COLO668 (cell line): ENCODE measurements around the gene SLC9A2.

ENCODE experiments used
- DNase-seq: peaks from one replicate; lab custom pipeline; 2025; ENCODE audit not compliant: unreplicated experiment; lab: John Stamatoyannopoulos, UW

SLC9A2 gene

DNA sequence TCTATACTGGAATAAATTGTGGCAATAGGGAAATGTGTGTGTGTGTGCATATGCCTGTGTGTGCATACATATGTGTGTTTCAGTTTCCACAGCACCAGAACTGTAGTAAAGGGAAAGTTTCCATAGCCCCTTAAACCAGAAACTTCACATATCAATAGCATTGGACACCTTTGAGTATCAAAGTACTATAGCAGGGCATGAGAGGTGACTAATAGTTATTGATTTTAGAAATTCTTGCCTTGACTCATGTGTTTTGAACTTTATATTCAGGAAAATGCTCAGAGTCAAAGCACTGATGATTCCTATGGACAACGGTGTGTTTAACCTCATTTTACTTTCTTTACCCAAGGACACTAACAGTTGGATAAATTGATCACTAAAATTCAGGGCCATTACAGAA is 50.0 kb downstream of the SLC9A2 start:
- DNase-seq: no peak

DNA sequence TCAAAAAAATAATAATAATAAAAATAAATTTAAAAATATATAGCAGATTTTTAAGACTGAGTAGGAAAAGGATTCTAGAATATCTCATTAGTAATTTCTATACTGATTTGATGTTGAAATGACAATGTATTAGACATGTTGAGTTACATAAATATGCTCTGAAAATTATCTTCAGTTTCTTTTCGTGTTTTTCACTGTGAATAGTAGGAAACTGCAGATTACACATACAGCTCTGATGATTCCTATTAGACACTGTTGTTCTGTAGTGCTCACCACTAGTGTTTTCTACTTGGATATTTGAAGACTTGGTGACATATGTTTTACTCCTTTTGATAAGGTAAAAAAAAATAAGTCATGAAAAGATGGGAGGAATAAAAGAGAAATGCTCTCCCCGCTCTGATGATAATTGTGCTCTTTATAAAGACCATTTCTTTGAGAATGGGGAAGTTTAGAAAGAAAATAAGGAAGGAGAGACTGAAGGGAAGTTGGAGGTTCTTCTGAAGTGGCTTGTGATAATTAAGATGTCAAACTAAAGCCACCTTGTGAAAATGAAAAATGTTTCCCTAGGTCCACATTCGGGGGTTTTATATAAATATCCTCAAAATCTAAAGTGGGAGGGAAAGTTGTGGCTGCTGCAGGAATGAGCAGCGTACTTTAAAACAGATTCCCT is 52.9 kb downstream of the SLC9A2 start:
- no peak for DNase-seq

DNA sequence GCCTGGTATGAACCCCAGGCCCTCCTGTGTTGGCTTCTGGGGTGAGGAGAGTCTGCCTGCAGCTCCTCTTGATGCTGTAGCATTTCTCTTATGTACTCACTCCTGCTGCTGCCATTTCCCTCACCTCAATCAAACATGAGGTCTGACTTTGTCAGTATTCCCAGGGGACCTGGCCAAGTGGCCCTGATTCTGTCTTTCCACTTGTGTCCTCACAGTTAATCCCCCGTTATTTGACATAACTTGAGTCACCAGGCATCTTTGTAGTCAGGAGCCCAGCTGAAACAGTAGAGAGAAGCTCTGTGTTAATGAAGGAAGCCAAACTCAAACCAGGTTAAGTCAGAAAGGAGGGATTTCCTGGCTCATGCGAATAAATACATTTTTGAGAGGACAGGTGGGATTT is 55.0 kb downstream of the SLC9A2 start:
- DNase-seq: no peak

DNA sequence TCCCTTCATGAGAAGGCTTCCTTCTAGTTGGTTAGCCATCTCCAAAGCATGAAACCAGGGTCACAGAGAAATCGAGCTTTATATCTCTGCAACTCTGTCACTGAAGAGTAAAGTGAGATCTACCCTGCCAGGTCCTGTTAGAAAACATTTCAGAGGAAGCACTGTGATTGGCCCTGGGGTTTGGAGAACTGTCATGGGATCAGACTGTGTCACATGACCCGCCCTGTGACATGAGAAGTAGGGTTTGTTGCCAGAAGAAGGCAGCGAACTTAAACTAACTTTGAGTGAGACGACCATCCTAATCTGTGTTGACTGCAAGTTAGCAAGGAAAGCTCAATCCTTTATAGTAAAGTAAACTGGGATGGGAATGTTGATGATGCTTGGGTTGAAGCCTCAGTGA is 55.5 kb downstream of the SLC9A2 start:
- DNase-seq: no peak

DNA sequence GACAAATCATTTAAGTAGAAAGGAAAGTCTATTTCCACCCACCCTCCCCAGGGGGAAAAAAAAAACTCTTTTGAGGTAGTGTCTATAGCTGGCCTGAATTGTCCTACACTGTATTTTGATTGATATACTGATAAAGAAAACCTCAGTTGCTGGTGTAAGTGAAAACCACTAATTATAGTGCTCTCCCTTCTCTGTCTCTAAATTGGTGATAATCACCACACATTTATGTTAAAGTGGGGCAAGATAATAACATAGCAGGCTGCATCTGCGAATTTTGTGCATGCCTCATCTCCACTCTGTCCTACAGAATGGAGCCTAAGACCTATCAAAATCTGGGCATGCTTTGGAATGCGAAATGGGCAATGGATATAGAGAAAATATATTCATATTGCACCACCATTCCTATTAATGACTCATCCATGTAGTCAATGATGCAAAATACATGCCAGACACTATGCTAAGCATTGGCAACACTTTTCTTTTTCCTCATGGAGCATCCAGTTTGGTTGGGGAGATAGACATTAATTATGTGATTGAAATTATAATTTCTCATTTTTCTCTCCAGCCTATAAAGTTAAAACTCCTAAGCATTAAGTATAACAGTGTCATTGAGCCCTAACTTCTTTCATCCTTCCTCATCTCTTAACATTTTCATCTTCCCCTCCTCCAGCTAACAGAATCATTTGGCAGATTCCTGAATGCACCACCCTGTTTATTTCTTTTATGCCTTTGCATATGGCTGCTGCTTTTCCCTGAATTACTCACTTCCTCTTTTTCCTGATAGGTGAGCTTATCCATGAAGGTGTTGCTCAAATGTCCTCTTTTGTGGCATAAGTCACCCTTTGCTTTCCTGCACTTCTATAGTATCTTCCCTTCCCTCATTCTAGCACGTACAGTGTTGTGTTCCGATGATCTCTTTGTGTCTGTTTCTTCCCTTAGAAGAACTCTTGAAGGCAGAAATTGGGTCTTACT is 58.2 kb downstream of the SLC9A2 start:
- DNase-seq: no peak

DNA sequence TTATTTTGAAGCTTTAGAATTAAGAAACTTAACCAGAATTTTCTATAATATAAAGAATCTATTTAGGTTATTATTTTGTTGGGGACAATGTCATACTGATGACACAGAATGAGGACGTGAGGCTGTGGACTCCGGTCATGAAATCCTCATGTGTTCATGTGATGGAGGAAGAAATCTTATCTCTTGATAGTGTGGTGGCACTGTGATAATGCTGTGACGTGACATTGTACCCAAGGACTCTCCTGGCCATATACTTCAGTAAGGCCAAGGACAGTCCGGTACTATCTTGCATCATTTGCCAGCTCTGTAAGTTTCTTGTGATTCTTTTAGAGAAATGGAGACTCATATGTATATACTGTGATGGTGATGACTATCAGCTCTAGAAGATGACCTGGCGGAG is 59.1 kb downstream of the SLC9A2 start:
- no peak for DNase-seq

DNA sequence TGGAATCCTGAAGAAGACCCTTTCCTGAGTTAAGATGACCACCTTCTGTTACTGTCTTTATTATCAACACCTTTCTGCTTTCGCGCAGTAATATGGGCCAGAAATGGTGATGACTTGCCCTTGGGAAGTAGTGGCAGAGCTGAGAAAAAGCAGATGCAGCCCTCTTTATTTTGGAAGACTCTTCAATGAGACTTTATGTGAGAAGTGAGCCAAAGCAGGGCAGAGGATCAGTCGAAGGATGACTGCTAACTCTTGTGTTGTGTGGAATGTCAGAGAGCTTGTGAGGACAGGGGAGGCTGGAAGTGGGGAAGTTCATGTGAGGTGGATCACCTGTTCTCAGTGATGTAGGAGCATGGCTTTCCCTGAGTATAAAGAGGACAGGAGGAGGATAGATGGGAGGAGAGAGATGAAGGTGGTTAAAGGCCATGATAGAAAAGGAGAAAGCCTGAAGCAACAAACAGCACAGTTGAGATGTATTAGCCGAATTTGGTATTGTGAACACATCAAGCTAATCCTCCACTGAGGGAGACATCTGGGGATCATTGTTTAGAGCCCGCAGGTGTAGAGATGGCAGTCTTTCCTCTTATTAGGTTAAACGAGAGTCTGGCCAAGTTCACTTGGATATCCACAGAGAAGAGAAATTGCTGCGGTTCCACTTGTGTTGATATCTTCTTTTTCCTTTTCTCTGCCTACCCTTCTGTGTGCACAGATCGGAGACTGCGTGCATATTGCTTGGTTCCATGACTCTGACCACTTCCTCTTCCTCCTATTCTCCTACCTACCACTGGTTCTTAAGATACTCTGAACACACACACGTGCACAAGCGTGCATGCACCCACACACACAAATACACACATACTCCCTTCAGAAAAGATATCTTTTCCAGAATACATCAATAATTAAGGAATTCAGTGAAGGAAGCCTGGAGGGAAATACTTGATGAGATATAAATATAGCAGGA is 67.4 kb downstream of the SLC9A2 start:
- no peak for DNase-seq

DNA sequence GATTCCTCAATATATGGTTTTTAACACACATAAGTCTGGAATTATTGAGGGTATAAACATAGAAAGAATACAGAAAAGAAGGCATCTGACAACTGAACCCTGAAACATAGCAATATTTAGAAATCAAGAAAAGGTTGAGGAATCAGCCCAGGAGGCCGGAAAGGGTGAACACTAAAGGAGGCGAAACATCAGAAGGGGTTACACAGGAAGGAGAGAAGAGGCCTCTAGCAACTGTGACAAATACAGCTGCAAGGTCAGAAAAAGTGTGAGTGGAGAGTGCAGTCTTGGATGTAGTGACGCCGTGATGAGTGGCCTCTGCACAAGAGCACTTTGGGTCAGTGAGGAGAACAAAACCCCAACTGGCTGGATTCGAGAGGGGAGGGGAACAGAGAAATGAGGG is 70.7 kb downstream of the SLC9A2 start:
- no peak for DNase-seq

DNA sequence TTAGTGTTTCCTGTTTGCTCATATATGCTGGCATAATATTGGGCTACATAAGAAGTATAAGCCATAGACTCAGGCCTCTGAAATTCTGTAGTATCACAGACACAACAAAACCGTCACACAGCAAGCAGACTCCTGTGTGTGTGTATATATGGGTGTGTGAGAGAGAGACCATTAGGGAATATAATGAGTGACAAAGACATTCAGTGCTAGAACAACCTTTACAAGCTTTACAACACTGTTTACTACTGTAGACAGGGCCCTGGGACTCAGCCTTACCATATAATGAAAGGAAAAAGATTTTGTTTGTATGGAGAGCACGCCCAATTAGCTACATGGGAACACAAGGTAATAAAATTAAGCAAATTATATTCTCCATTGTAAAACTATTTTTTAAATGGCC is 77.1 kb downstream of the SLC9A2 start:
- no peak for DNase-seq

DNA sequence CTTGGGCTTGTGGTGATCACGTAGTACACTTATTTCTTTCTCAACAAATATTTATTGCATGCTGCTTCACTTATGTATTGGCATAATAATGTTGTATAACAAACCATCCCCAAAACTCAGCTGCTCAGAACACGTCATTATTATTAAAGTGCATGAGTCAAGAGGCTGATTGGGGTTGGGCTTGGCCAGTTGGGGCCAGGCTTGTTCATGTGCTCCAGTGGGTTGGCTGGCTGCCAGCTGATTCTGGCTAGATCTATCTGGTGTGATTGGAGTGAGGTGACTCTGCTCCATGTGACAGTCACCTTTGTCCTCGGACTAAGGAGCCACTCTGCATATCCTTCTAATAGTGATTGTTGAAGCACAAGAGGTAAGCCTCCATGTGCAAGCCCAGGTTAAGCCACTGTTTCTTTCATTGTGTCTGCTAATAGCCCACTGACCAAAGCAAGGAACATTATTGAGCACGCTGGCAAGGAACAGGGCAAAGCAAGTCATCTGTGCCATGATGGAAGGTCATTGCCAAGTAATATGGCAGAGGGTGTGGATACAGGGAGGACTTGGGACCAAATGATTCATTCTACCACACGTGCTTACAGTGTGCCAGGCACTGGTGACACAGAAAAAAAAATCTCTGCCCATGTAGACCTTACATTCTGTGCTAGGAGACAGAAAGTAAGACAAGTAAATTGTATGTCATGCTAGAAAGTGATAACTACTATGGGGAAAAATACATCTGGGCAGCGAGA is 79.2 kb downstream of the SLC9A2 start:
- peak; percentile 93 for DNase-seq

DNA sequence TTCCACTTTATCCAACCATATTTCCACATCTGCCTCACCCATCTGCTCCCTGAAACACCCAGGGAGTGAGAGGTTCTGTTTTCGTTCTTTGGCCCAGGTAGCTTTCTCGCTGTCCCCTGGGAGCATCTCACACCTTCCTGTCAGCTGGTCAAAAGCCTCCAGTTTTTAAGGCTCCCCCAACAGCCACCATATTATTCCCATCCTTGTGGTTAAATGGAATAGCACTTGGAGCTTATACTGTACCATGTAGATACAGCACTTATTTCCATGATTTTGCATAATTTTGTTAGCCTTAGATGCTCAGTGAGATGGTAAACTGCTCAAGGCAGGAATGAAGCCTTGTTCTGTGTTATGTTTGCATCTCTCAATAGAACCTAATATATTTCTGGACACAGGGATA is 84.0 kb downstream of the SLC9A2 start:
- no peak for DNase-seq

DNA sequence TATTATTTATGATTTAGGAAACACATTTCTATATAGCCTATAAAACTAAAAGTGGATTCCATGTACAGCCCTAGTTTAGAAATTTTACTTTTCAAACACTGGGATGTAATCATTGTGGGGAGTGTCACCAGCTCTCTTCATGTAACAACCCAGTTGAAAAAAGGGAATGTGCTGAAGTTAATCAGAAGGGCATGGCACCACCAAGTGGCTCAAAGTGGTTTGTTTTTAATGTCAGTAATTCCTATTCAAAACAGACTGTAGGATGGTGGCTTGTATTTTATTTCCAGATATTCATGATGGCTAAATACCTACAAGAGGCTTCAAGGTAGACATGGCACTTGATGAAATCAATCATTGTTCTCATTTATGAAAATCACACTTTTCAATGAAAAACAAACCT is 84.4 kb downstream of the SLC9A2 start:
- DNase-seq: peak; percentile 4

DNA sequence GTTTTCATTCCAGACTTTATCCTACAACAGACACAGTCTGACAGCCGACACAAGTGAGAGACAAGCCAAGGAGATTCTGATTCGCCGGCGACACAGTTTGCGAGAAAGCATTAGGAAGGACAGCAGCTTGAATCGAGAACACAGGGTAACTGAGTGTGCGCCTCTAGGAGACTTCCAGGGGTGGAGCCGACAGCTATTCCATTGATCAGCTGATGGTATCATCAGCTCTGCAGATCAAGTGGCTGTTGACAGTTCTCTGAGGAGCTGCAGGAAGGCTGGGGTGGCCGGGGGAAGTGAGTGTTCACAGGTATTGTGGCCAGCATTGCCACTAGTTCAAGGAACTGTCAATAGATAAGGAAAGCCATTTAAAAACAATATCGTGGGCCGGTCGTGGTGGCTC is 85.2 kb downstream of the SLC9A2 start:
- no peak for DNase-seq

DNA sequence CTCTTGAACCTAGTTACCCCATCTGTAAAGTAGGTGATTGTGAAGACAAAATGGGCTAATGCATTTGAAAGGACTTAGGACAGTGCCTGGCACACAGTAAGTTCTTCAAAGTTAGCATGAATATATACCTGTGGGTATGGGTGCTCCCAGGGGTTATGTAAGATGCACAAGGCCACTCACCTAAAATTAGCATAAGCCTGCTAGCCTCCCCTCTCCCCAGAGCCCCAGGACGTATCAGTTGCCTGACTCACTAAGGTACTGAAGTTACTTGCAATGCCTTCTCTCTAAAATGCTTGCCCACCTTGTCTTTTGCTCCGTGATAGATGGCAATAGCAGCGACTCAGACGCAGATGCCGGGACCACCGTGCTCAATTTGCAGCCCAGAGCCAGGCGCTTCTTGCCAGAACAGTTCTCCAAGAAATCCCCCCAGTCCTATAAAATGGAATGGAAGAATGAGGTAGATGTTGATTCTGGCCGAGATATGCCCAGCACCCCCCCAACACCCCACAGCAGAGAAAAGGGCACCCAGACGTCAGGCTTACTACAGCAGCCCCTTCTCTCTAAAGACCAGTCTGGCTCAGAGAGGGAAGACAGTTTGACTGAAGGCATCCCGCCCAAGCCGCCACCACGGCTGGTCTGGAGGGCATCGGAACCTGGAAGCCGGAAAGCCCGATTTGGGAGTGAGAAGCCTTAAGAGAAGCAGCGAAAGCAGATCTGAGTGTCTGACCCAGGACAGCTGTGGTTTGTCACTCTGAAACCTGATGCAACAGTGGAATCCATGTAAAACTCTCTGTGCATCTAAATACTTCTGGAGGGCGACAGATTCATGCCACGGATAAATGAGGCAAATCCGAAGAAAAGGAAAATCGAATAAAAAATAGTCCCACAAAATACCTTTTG is 88.7 kb downstream of the SLC9A2 start:
- DNase-seq: no peak

DNA sequence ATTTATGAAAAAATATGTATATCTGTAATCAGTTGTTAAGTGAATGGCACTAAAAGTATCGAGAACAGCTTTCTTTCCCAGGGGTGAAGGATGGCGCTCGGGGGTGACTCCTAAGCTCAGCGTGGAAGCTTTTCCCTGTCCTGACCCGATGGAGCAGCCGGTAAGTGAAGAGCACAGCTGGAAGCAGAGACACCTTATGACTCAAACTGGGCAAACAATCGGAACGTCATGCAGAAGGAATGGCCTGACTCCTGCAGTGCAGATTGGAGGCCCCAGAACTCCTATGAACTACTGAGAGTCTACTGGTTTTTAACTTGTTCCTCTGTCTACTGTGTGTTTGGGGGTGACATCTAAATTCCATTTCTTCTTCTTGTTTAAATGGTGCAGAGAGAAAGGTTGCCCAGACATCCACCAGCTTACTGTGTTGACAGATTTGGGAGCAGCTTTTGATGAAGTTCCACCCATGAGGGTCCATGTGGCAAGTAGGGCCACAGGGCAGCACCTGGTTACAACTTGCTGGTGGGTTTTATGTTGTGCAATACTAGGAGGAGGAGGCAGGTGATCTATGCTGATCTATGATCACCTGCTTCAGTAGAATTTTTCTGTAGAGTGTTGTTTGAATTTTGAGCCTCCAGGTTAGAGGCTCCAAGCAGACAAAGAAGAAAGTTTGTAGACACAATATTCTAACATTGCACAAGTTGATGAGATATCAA is 89.7 kb downstream of the SLC9A2 start:
- DNase-seq: peak; percentile 16

DNA sequence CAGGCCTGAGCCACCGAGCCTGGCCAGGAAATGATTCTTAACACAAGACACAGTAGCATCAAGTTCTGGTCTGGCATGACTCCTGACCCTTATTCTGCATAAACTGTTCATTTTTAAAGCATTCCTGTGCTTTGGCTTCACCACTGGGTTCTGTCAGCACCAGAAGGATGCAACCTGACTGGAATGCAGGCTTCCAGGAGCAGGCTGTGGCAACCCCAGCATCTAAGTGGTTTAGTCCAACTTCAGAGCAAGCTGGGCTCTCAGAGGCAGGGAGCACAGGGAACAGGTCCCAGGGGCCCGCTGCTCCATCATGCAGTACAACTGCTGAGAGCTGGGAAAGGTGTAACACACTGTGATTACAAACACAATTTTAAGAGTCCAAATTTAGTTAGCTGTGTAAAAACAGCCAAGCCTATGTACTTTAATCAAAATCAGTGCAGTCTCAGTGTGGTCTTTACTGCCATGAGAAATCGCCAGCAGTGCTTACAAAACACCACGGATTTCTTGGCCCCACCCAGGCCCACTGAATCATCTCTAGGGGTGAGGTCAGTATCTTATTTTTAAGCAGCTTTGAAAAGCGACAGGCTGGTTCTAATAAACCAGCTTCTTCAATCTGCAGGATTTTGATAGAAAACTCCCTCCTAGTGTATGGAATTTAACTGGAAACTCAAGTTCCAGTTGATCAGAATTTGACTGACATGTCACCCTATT is 98.1 kb downstream of the SLC9A2 start:
- no peak for DNase-seq

DNA sequence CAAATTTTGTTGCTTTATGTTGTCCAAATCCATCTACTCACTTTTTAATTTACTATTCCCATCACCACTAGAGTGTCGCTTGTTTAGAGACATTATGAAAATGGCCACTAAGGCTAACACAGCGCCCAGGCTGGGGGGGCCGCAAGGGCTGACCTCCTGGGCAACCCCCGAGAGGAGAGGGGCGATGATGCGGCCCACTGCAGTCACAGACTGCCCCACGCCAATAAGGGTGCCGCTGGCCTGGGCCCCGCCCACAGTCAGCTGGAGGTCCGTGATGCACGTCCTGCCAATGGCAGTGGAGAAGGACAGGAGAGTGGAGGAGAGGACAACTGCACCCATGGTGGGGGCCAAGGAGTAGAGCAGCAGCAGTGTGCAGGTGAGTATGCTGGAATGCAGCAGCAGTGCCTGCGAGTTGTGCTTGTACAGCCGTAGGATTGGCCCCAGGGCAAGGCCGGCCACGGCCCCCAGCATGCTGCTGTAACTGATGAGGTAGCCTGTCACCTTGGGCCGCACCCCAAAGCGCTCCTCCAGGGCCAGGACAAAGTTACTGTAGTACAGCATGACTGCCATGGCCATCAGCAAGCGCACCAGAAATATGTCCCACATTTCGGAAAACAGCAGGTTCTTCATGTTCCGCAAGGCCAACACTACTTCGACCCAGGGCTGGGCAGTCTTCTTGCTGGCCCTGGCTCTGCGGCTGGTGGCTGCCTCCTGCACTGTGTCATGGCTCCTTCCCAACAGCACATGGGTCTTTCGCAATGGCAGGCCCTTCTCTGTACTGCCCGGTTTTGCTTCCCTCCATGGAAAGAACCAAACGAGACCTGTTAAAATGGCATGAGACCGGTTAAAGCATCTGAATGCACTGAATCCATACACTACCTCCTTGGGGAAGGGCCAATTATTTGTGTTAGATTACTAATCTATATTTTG is 99.3 kb downstream of the SLC9A2 start:
- no peak for DNase-seq
